ENCODE measurements around the gene BTC.

- no peak for TF ChIP-seq CTCF (IDR thresholded peaks at IDR 0.05)
- TF ChIP-seq POLR2A (IDR thresholded peaks at IDR 0.05), result no peak
Observed at GRCh38 chr4:74800310-74800709, 6.0 kb upstream of the BTC start.
